Skin of body (tissue), 2 donors: ENCODE results near the gene SOSTDC1. TPM values are rescaled to one million over a fixed set of nuclear protein-coding genes. Genes with fewer than 3 reads are reported as not detected.
"Not testable (repeated sequence)": the region's sequence is repeated elsewhere in the genome, so short reads cannot be mapped to it uniquely, and the experiment has no call there.

Experiments
- DNase-seq: peaks from one replicate; lab custom pipeline; 2025; lab: John Stamatoyannopoulos, UW
- total RNA-seq: library from RNA; depleted of rRNA; stranded (reverse); fragments of >200 nt; gene quantifications from one replicate; pipeline ENCODE4 v1.2.3, GENCODE V29; 2014

SOSTDC1 gene
- total RNA-seq = 58.9 TPM

DNA sequence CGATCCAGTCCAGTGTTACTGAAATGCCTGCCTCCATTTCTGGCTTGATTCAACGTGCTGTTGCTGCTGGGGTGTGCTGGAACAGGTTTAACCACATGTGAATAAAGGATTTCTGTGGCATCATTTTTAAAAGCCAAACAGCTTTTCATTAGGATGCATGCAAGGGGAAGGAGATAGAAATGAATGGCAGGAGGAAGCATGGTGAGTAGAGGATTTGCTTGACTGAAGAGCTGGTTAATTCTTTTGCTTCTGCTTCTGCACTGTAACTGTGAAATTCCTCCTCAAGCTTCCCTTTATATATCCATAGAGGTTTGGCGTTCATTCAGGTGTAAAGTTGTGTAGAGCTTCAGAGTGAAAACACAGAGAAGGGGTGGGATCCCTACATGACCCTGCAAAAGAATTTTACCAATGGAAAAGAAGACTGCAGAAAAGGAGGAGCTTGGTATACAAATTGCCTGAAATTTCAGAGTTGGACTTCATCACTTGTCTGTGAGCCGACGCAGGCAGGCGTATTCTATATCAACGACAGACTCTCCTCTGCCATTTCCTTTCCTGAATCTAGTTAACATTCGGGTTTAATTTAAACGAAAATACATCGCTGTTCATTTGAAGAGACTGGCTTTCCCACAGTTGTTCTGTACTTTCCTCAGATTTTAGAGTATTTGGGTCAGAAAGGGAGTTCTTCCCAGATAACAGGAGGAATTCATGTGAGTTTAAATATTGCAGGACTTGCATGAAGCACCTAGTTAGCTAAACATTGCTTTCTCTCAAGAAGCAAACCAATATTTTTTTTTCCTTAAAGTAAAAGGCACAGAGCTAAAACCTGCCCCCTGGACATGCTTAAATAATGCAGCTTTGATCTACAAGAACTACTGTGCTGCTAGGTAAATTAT lies at the start of gene SOSTDC1:
TSS of gene SOSTDC1 (minus strand) at position 270 of the 893 bp plus-strand sequence. CDS start at position 200, 70 bp downstream.
- DNase-seq = peak; percentile 74

DNA sequence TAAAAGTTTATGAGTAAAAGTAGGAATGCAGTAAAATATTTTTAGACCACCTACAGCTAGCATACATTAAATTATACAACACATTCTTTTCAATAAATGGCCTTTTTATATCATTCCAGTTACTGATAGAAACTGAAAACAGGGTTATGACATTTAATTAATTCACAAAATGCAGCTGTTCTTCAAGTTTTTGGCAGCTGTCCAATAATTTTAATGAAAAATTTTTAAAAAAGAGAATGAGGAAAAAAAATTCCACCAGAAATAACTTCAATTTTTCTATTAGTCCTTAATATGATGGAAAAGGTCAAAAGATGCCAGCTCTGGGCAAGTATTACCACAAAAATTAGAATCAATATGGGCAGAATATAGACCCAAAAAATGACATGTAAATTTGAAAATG lies 49.2 kb upstream of the SOSTDC1 start:
- DNase-seq = no peak

- no peak for DNase-seq
These were observed 48.7 kb upstream of the SOSTDC1 start for GRCh38 chr7:16514271-16514670.

GRCh38 chr7:16512097-16512496 lies 46.6 kb upstream of the SOSTDC1 start:
- no peak for DNase-seq

DNA sequence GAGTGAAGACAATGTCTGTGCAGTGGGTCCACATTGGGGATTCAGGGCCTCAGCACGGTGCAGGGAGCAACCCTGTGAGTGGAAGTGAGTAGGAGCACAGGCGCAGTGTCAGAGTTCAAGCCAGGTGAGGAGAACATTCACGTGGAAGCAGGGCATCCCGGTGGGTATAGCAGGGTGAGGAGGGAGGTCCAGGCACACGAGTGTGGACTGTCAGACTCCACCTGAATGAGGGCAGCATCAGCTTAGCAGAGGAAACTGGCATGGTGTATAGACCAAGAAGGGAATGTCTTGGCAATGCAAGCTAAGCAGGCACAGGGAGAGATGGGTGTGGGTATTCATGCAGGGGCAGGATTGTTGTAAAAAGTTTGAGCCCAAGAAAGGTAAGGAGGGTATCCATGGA lies 45.8 kb upstream of the SOSTDC1 start:
- DNase-seq = no peak

GRCh38 chr7:16509829-16510228 lies 44.3 kb upstream of the SOSTDC1 start:
- DNase-seq = no peak

DNA sequence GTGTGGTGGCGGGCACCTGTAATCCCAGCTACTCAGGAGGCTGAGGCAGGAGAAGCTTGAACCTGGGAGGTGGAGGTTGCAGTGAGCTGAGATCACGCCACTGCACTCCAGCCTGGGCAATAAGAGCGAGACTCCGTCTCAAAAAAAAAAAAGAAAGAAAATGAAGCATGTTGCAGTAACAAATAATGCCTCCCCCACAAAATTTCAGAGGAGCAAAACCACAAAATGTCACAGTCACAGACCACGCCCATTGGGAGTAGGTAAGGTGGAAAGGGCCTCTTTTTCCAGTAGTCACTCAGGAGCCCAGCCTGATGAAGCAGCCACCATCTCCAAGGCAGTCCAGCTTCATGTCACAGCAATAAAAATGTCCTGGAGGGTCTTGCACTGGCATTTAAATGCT lies 40.9 kb upstream of the SOSTDC1 start:
- not testable (repeated sequence) for DNase-seq

GRCh38 chr7:16504019-16504418 lies 38.5 kb upstream of the SOSTDC1 start:
- DNase-seq = no peak

DNA sequence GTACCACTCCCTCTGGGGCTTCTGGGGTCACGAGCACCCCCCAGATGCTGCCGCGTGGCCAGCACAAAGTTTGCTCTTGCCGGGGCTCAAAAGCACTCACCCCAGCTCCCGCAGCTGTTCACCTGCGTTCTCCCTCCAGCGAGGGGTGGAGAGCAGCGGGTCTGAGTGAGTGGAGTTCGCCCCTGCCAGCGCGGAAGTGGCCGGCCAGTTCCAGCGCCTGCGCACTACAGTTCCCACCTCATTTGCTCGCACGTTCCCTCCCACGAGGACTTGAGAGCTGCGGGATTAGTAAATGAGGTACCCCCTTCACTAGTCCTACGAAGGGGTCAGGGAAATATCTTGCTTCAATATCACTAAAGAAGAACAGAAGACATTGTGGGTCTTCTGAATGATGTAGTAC lies 36.8 kb upstream of the SOSTDC1 start:
- no peak for DNase-seq

DNA sequence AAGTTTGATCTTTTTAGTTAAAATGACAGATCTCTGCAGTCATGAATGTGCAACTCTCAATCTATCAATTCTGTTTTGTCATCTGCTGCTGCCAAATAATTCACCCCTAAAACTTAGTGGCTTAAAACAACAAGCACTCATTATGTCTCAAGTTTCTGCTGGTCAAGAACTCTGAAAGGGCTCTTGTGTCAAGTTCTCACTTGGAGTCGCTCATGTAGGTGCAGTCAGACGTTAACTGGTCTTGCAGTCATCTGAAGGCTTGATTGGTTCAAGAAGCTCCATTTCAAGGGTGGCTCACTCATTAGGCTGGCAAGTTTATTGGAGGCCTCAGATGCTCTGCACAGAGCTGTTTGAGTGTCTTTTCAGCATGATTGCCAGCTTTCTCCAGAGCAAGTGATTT lies 32.6 kb upstream of the SOSTDC1 start:
- no peak for DNase-seq

DNA sequence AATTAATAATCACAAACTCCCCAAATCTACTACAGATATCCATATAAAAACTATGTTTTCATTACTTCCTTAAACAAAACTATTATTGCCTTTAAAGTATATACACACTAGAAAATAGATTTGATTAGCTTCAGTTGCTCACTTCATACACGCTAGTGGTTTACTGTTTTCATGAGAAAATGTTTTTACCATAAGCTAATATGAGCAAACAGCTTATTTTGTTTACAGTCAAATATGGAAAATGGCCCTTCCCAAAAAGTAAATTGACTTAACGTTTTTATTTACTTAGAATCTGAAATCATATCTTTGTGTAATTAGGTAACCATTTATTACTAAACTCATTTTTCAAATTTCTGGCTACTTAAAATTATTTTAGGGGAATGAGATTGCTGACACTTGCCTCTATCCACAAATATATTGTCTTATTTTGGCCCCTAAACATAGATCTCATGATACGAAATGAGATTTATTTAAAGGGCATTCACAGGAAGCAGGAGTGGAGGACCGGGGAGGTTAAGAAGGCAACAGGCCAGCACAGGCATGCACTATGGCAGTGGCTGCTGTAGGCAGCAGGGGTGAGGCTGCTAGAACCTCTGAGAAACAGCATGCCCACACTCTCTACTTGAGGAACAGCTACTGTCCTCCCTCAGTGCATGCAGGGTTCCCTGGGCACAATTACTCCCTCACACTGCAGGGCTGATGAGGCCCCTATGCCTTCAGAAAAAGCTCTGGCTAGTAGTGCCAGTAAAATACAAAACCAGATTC lies 29.6 kb upstream of the SOSTDC1 start:
- DNase-seq = no peak

DNA sequence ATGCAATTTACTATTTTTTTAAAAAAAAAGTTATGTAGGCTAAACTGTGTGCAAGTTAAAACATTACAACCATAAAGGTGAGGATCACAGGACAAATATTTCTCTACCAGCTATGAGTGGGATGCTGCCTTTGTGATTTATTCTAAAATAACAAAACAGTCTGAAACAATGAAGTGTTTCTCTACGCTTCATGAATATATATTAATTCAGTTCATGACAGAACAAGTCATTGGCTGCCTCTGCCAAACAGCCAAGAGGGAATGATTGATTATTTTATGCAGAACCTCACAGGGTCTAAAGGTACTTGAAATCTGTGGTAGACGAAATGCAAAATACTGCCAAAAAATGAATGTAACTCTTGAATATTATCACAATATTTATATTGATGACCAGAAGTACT lies 29.0 kb upstream of the SOSTDC1 start:
- no peak for DNase-seq

GRCh38 chr7:16493266-16493665 lies 27.7 kb upstream of the SOSTDC1 start:
- no peak for DNase-seq

GRCh38 chr7:16492513-16493062 lies 27.1 kb upstream of the SOSTDC1 start:
- DNase-seq = no peak

DNA sequence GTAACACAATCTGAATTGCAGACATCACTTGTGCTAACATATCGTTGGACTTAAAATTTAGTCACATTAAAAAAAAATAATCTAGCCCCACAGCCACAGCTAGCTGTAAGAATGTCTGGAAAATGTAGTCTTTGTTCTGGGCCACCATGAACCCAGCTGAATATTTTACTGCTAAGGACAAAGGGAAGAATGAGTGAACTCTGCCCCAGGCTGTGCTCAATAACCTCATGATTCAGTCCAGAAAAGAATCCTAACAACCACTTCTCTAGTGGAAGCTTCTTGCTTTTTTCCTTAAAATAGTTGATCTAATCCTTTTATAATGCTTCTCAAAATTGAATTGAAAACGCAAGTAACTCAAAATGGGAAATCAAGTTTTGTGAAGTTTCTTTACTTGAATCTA lies 25.6 kb upstream of the SOSTDC1 start:
- no peak for DNase-seq

GRCh38 chr7:16484453-16485158 lies 19.1 kb upstream of the SOSTDC1 start:
- DNase-seq = no peak

GRCh38 chr7:16479591-16479990 lies 14.1 kb upstream of the SOSTDC1 start:
- DNase-seq = no peak

- DNase-seq = no peak
These were observed 13.6 kb upstream of the SOSTDC1 start for GRCh38 chr7:16479161-16479560.

GRCh38 chr7:16471933-16472332 lies 6.4 kb upstream of the SOSTDC1 start:
- no peak for DNase-seq

DNA sequence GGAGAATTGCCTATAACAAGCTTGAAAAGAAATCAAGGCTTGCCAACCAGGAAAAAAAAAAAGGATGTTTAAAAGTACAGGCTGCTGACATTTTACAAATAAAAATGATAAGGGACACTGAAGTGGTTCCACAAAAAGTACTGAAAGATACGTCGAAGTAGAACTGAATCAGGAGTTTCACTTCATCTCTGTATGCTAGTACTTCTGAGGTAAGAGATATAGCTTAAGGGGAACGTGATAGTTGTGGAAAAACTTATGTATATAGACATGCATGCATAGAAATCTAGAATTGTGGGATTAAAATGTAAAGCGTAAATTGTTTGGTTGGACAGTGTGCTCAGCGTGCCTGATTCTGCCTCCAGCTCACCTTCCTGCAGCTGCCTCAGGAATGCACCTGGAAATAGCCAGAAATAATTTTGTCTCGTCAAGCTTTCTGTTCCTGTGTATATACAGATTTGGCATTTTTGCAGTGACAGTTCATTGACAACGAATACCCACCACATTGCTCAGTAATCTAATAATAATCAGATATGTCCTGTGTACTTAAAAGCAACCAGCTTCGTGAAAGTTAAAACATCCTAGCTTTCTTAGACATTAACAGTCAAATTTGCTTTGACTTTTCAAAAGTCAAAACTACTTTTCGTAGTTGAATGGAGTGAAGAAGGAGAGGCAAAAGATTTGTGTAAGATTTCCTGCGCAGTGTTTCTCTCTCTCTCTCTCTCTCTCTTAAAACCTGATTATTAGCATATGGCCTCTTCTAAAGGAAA lies 1.4 kb downstream of the SOSTDC1 start:
- no peak for DNase-seq

- peak; percentile 71 for DNase-seq
These were observed 2.0 kb downstream of the SOSTDC1 start for GRCh38 chr7:16463520-16463919.
